Activated T-cell treated with anti-CD3 and anti-CD28 coated beads, Interleukin-2, amount 50 U/mL, for 4 hours (primary cell): Measurements from ENCODE around the gene IPO9. TPM values are rescaled to one million over a fixed set of nuclear protein-coding genes. Genes with fewer than 3 reads are reported as not detected.
"Not testable (repeated sequence)": the region's sequence is repeated elsewhere in the genome, so short reads cannot be mapped to it uniquely, and the experiment has no call there.

Experiments used
- ATAC-seq, 2 donors: fragments of 200-7000 bp; cut with Tn5 transposase; one replicate each; pipeline ENCODE4 v1.10.0; 2021
- DNase-seq: peaks from one replicate; pipeline ENCODE4 v3.0.0-alpha.2; 2020
- H3K27me3 Mint-ChIP-seq: one replicate; pipeline ENCODE4 v1.8.0; 2021; ENCODE audit warnings: low read depth, mixed read lengths
- H3K36me3 Mint-ChIP-seq: one replicate; pipeline ENCODE4 v1.8.0; 2022; ENCODE audit warnings: mixed read lengths; ENCODE audit not compliant: insufficient read depth
- H3K4me1 Mint-ChIP-seq: one replicate; pipeline ENCODE4 v1.8.0; 2021; ENCODE audit warnings: low read depth, mixed read lengths
- H3K4me3 Mint-ChIP-seq: one replicate; pipeline ENCODE4 v1.8.0; 2021; ENCODE audit warnings: mild to moderate bottlenecking, moderate library complexity, mixed read lengths
- H3K9me3 Mint-ChIP-seq: one replicate; pipeline ENCODE4 v1.8.0; 2021; ENCODE audit warnings: mixed read lengths
- total RNA-seq, 3 donors: library from RNA; stranded (reverse); gene quantifications; one replicate each; pipeline ENCODE4 v1.2.1, GENCODE V29; 2021

IPO9 gene
- total RNA-seq, 3 donors from 2014 or later: 45.4 to 48.3 (median 46.9) TPM

- no peak for ATAC-seq
- Mint-ChIP-seq H3K9me3 (no peaks in the 10 kb centered on the region), H3K27me3 (no peaks in the 10 kb centered on the region), H3K4me3 (no peak overlapping the region), H3K36me3 (peaks cover 29% of the 10 kb centered on the region), H3K4me1 (peaks cover 8% of the 10 kb centered on the region)
- no peak for DNase-seq
These were observed 19.3 kb downstream of the IPO9 start for GRCh38 chr1:201848230-201848629.

GRCh38 chr1:201849372-201850052 is 20.6 kb downstream of the IPO9 start:
- H3K27me3 Mint-ChIP-seq: no peaks in the 10 kb centered on the region
- ATAC-seq (no peak), DNase-seq (no peak)
- H3K4me3 Mint-ChIP-seq: no peak overlapping the region
- no peaks in the 10 kb centered on the region for H3K9me3 Mint-ChIP-seq
- H3K4me1 Mint-ChIP-seq: peaks cover 5% of the 10 kb centered on the region
- peaks cover 32% of the 10 kb centered on the region for H3K36me3 Mint-ChIP-seq

- Mint-ChIP-seq H3K4me3 (no peak overlapping the region), H3K4me1 (peaks cover 5% of the 10 kb centered on the region), H3K9me3 (no peaks in the 10 kb centered on the region), H3K36me3 (peaks cover 38% of the 10 kb centered on the region), H3K27me3 (no peaks in the 10 kb centered on the region)
- DNase-seq: no peak
- no peak for ATAC-seq
These were observed 21.1 kb downstream of the IPO9 start for GRCh38 chr1:201850053-201850397.

GRCh38 chr1:201851949-201852348 is 23.0 kb downstream of the IPO9 start:
- Mint-ChIP-seq H3K9me3 (no peaks in the 10 kb centered on the region), H3K27me3 (no peaks in the 10 kb centered on the region), H3K36me3 (peaks cover 51% of the 10 kb centered on the region), H3K4me1 (peaks cover 1% of the 10 kb centered on the region), H3K4me3 (no peak overlapping the region)
- no peak for DNase-seq
- ATAC-seq: no peak

- not testable (repeated sequence) for H3K4me1 Mint-ChIP-seq, H3K4me3 Mint-ChIP-seq, H3K27me3 Mint-ChIP-seq, H3K9me3 Mint-ChIP-seq, DNase-seq, ATAC-seq
- H3K36me3 Mint-ChIP-seq: peaks cover 62% of the 10 kb centered on the region
These were observed 27.8 kb downstream of the IPO9 start for GRCh38 chr1:201856722-201857121.

GRCh38 chr1:201859424-201859823 is 30.5 kb downstream of the IPO9 start:
- Mint-ChIP-seq H3K36me3 (peaks cover 51% of the 10 kb centered on the region), H3K4me3 (no peak overlapping the region), H3K9me3 (no peaks in the 10 kb centered on the region), H3K27me3 (no peaks in the 10 kb centered on the region), H3K4me1 (no peaks in the 10 kb centered on the region)
- ATAC-seq (no peak), DNase-seq (no peak)

GRCh38 chr1:201861448-201861847 is 32.5 kb downstream of the IPO9 start:
- no peaks in the 10 kb centered on the region for H3K4me1 Mint-ChIP-seq
- DNase-seq (no peak), ATAC-seq (no peak)
- H3K36me3 Mint-ChIP-seq: peaks cover 39% of the 10 kb centered on the region
- no peaks in the 10 kb centered on the region for H3K9me3 Mint-ChIP-seq
- no peaks in the 10 kb centered on the region for H3K27me3 Mint-ChIP-seq
- no peak overlapping the region for H3K4me3 Mint-ChIP-seq

- Mint-ChIP-seq H3K27me3 (no peaks in the 10 kb centered on the region), H3K4me3 (no peak overlapping the region), H3K9me3 (no peaks in the 10 kb centered on the region), H3K4me1 (no peaks in the 10 kb centered on the region), H3K36me3 (peaks cover 45% of the 10 kb centered on the region)
- DNase-seq: no peak
- ATAC-seq: no peak
These were observed 41.4 kb downstream of the IPO9 start for GRCh38 chr1:201870397-201870796.

- ATAC-seq: no peak
- no peaks in the 10 kb centered on the region for H3K4me1 Mint-ChIP-seq
- peaks cover 29% of the 10 kb centered on the region for H3K36me3 Mint-ChIP-seq
- no peak for DNase-seq
- no peaks in the 10 kb centered on the region for H3K9me3 Mint-ChIP-seq
- no peaks in the 10 kb centered on the region for H3K27me3 Mint-ChIP-seq
- H3K4me3 Mint-ChIP-seq: no peak overlapping the region
These were observed 45.7 kb downstream of the IPO9 start for GRCh38 chr1:201874672-201875071.

GRCh38 chr1:201876148-201876818 is 47.3 kb downstream of the IPO9 start:
- Mint-ChIP-seq H3K4me3 (no peak overlapping the region), H3K9me3 (no peaks in the 10 kb centered on the region), H3K27me3 (no peaks in the 10 kb centered on the region), H3K4me1 (no peaks in the 10 kb centered on the region), H3K36me3 (peaks cover 25% of the 10 kb centered on the region)
- DNase-seq (no peak), ATAC-seq (no peak)

GRCh38 chr1:201877877-201878401 is 49.0 kb downstream of the IPO9 start:
- DNase-seq (no peak), ATAC-seq (peak; percentile 56 to 59)
- Mint-ChIP-seq H3K4me3 (no peak overlapping the region), H3K36me3 (peaks cover 16% of the 10 kb centered on the region), H3K9me3 (no peaks in the 10 kb centered on the region), H3K4me1 (no peaks in the 10 kb centered on the region), H3K27me3 (no peaks in the 10 kb centered on the region)

- ATAC-seq: no peak
- H3K9me3 Mint-ChIP-seq: no peaks in the 10 kb centered on the region
These were observed 52.1 kb downstream of the IPO9 start for GRCh38 chr1:201880928-201881571.

GRCh38 chr1:201881617-201882016 is 52.7 kb downstream of the IPO9 start:
- ATAC-seq (no peak), DNase-seq (no peak)
- H3K36me3 Mint-ChIP-seq: no peaks in the 10 kb centered on the region
- H3K4me1 Mint-ChIP-seq: peaks cover 4% of the 10 kb centered on the region
- no peaks in the 10 kb centered on the region for H3K9me3 Mint-ChIP-seq
- no peak overlapping the region for H3K4me3 Mint-ChIP-seq
- H3K27me3 Mint-ChIP-seq: peaks cover 3% of the 10 kb centered on the region

More at GRCh38 chr1:201880928-201881571, 52.1 kb downstream of the IPO9 start:
- no peak for DNase-seq
- Mint-ChIP-seq H3K36me3 (peaks cover 4% of the 10 kb centered on the region), H3K4me1 (peaks cover 4% of the 10 kb centered on the region), H3K27me3 (peaks cover 2% of the 10 kb centered on the region), H3K4me3 (no peak overlapping the region)

GRCh38 chr1:201882665-201883132 is 53.7 kb downstream of the IPO9 start:
- DNase-seq (no peak), ATAC-seq (peak; percentile 36 to 59)
- Mint-ChIP-seq H3K4me1 (peaks cover 4% of the 10 kb centered on the region), H3K4me3 (no peak overlapping the region), H3K27me3 (peaks cover 8% of the 10 kb centered on the region), H3K36me3 (no peaks in the 10 kb centered on the region), H3K9me3 (no peaks in the 10 kb centered on the region)
